WTC11 (cell line): ENCODE results near the gene EID2. TPM values are rescaled to one million over a fixed set of nuclear protein-coding genes. Genes with fewer than 3 reads are reported as not detected.

Experiments
- ATF1 ChIP-seq: sonication (generic); formaldehyde crosslinking; IDR thresholded peaks from 2 replicates; pipeline ENCODE4 v1.8.1; 2023; ENCODE audit warnings: mild to moderate bottlenecking, moderate library complexity, missing genetic modification reagents
- CREM ChIP-seq: sonication (generic); formaldehyde crosslinking; IDR thresholded peaks from 2 replicates; pipeline ENCODE4 v1.8.1; 2022; ENCODE audit warnings: mild to moderate bottlenecking, missing genetic modification reagents, moderate library complexity
- ELF4 ChIP-seq: sonication (generic); formaldehyde crosslinking; IDR thresholded peaks from 2 replicates; pipeline ENCODE4 v1.8.1; 2022; ENCODE audit warnings: low read depth, mild to moderate bottlenecking, moderate library complexity, missing genetic modification reagents
- EMX1 ChIP-seq: fragments of 250-450 bp; sonication (Bioruptor Pico); IDR thresholded peaks from 2 replicates; pipeline ENCODE4 v1.8.0; 2021; ENCODE audit warnings: mild to moderate bottlenecking
- FOXK1 ChIP-seq: sonication (generic); formaldehyde crosslinking; IDR thresholded peaks from 2 replicates; pipeline ENCODE4 v1.8.0; 2022; ENCODE audit warnings: mild to moderate bottlenecking, moderate library complexity, missing genetic modification reagents
- FOXP1 ChIP-seq: sonication (generic); formaldehyde crosslinking; IDR thresholded peaks from 2 replicates; pipeline ENCODE4 v1.8.0; 2022; ENCODE audit warnings: missing genetic modification reagents, mild to moderate bottlenecking, moderate library complexity, borderline replicate concordance
- HMGA2 ChIP-seq: fragments of 250-450 bp; sonication (Bioruptor Pico); IDR thresholded peaks from 2 replicates; pipeline ENCODE4 v1.4.0; 2021; ENCODE audit warnings: mild to moderate bottlenecking, moderate library complexity
- JUN ChIP-seq: sonication (generic); formaldehyde crosslinking; IDR thresholded peaks from 2 replicates; pipeline ENCODE4 v1.8.0; 2023; ENCODE audit warnings: mild to moderate bottlenecking, missing genetic modification reagents
- NFE2L1 ChIP-seq: sonication (generic); formaldehyde crosslinking; IDR thresholded peaks from 2 replicates; pipeline ENCODE4 v1.8.1; 2023; ENCODE audit warnings: missing genetic modification reagents
- NFYB ChIP-seq: sonication (generic); formaldehyde crosslinking; conservative IDR thresholded peaks from 2 replicates; pipeline ENCODE4 v1.8.0; 2022; ENCODE audit warnings: low read depth, missing genetic modification reagents
- NR1H2 ChIP-seq: sonication (generic); formaldehyde crosslinking; IDR thresholded peaks from 2 replicates; pipeline ENCODE4 v1.9.0; 2021; ENCODE audit warnings: mild to moderate bottlenecking, moderate library complexity, missing genetic modification reagents
- PRRX2 ChIP-seq: fragments of 250-450 bp; sonication (Bioruptor Pico); IDR thresholded peaks from 2 replicates; pipeline ENCODE4 v1.8.0; 2021; ENCODE audit warnings: mild to moderate bottlenecking
- SMAD4 ChIP-seq: sonication (generic); formaldehyde crosslinking; IDR thresholded peaks from 2 replicates; pipeline ENCODE4 v1.8.0; 2022; ENCODE audit warnings: mild to moderate bottlenecking, missing genetic modification reagents
- TP53 ChIP-seq: sonication (generic); formaldehyde crosslinking; IDR thresholded peaks from 2 replicates; pipeline ENCODE4 v1.8.1; 2023; ENCODE audit warnings: mild to moderate bottlenecking, missing genetic modification reagents
- ZNF121 ChIP-seq: sonication (generic); formaldehyde crosslinking; IDR thresholded peaks from 2 replicates; pipeline ENCODE4 v1.8.0; 2023; ENCODE audit warnings: missing genetic modification reagents
- ZNF138 ChIP-seq: sonication (generic); formaldehyde crosslinking; conservative IDR thresholded peaks from 2 replicates; pipeline ENCODE4 v1.8.1; 2022; ENCODE audit warnings: mild to moderate bottlenecking, moderate library complexity, missing genetic modification reagents
- ZNF396 ChIP-seq: fragments of 250-450 bp; sonication (Bioruptor Pico); IDR thresholded peaks from 2 replicates; pipeline ENCODE4 v1.8.0; 2021; ENCODE audit warnings: mild to moderate bottlenecking, moderate library complexity, borderline replicate concordance
- total RNA-seq: library from RNA; stranded (reverse); gene quantifications from 3 replicates; pipeline ENCODE4 v1.2.3, GENCODE V29; 2021
- TF ChIP-seq, protein P1 (sequence below): fragments of 250-450 bp; sonication (Bioruptor Pico); IDR thresholded peaks from 2 replicates; pipeline ENCODE4 v2.1.2; 2022; ENCODE audit warnings: mild to moderate bottlenecking, moderate library complexity
- TF ChIP-seq, protein P2 (sequence below): sonication (generic); formaldehyde crosslinking; IDR thresholded peaks from 2 replicates; pipeline ENCODE4 v1.8.0; 2022; ENCODE audit warnings: missing genetic modification reagents
- TF ChIP-seq, protein P3 (sequence below): sonication (generic); formaldehyde crosslinking; IDR thresholded peaks from 2 replicates; pipeline ENCODE4 v1.8.1; 2023; ENCODE audit warnings: mild to moderate bottlenecking, missing genetic modification reagents, borderline replicate concordance
- TF ChIP-seq, protein P4 (sequence below): sonication (generic); formaldehyde crosslinking; IDR thresholded peaks from 2 replicates; pipeline ENCODE4 v1.8.1; 2023; ENCODE audit warnings: mild to moderate bottlenecking, moderate library complexity, missing genetic modification reagents
- TF ChIP-seq, protein P5 (sequence below): sonication (generic); formaldehyde crosslinking; IDR thresholded peaks from 2 replicates; pipeline ENCODE4 v1.8.0; 2022; ENCODE audit warnings: mild to moderate bottlenecking, missing genetic modification reagents
- TF ChIP-seq, protein P6 (sequence below): fragments of 250-450 bp; sonication (Bioruptor Pico); IDR thresholded peaks from 2 replicates; pipeline ENCODE4 v1.9.0; 2021; ENCODE audit warnings: moderate library complexity, mild to moderate bottlenecking, inconsistent platforms, borderline replicate concordance
- TF ChIP-seq, protein P7 (sequence below): sonication (generic); formaldehyde crosslinking; IDR thresholded peaks from 2 replicates; pipeline ENCODE4 v1.8.1; 2022; ENCODE audit warnings: missing genetic modification reagents, borderline replicate concordance

EID2 gene
- total RNA-seq, 1 experiment from 2014 or later, result 21.5 TPM

DNA sequence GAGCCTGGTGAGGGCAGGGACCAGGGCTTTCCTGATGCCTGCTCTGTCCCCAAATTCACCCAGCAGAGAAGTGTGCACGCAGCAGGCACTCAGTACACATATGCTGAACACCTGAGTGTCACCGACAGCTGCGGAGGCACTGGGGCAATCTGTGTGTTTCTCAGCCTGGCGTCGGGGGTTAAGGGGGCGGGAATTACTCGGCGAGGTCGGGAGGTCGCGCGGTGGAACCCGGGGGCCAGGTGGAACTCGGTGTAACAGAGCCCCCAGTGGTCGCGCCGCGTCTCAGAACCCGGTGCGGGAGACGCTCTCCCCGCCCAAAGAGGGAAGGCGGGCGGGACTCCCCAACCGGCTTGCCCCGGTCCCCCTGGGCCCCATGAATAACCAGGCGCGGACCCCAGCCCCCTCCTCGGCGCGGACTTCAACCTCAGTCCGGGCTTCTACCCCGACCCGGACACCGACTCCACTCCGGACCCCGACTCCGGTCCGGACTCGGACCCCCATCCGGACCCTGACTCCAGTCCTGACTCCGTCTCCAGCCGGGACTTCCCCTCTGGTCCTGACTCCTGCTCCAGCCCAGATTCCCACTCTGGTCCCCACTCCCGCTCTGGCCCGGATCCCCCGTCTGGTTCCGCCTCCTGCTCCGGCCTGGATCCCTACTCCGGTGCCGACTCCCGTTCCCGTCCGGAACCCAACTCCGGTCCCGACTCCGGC lies 25.0 kb downstream of the EID2 start, which contains the start of gene SELENOV (continued):
- TF ChIP-seq, protein P1, sequence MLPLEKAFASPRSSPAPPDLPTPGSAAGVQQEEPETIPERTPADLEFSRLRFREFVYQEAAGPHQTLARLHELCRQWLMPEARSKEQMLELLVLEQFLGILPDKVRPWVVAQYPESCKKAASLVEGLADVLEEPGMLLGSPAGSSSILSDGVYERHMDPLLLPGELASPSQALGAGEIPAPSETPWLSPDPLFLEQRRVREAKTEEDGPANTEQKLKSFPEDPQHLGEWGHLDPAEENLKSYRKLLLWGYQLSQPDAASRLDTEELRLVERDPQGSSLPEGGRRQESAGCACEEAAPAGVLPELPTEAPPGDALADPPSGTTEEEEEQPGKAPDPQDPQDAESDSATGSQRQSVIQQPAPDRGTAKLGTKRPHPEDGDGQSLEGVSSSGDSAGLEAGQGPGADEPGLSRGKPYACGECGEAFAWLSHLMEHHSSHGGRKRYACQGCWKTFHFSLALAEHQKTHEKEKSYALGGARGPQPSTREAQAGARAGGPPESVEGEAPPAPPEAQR, result no peak
- no peak for TF ChIP-seq JUN (CRISPR knock-in tag)
- no peak for TF ChIP-seq SMAD4
- TF ChIP-seq, protein P2, sequence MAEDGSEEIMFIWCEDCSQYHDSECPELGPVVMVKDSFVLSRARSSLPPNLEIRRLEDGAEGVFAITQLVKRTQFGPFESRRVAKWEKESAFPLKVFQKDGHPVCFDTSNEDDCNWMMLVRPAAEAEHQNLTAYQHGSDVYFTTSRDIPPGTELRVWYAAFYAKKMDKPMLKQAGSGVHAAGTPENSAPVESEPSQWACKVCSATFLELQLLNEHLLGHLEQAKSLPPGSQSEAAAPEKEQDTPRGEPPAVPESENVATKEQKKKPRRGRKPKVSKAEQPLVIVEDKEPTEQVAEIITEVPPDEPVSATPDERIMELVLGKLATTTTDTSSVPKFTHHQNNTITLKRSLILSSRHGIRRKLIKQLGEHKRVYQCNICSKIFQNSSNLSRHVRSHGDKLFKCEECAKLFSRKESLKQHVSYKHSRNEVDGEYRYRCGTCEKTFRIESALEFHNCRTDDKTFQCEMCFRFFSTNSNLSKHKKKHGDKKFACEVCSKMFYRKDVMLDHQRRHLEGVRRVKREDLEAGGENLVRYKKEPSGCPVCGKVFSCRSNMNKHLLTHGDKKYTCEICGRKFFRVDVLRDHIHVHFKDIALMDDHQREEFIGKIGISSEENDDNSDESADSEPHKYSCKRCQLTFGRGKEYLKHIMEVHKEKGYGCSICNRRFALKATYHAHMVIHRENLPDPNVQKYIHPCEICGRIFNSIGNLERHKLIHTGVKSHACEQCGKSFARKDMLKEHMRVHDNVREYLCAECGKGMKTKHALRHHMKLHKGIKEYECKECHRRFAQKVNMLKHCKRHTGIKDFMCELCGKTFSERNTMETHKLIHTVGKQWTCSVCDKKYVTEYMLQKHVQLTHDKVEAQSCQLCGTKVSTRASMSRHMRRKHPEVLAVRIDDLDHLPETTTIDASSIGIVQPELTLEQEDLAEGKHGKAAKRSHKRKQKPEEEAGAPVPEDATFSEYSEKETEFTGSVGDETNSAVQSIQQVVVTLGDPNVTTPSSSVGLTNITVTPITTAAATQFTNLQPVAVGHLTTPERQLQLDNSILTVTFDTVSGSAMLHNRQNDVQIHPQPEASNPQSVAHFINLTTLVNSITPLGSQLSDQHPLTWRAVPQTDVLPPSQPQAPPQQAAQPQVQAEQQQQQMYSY (CRISPR knock-in tag), result peak; percentile 100
- no peak; the same call in 1 of the 2 replicates for TF ChIP-seq FOXP1 (CRISPR knock-in tag)
- no peak for TF ChIP-seq ELF4
- peak; percentile 17; the same call in 1 of the 2 replicates for TF ChIP-seq TP53
- TF ChIP-seq ZNF396, result no peak
- TF ChIP-seq EMX1, result no peak
- TF ChIP-seq, protein P3, sequence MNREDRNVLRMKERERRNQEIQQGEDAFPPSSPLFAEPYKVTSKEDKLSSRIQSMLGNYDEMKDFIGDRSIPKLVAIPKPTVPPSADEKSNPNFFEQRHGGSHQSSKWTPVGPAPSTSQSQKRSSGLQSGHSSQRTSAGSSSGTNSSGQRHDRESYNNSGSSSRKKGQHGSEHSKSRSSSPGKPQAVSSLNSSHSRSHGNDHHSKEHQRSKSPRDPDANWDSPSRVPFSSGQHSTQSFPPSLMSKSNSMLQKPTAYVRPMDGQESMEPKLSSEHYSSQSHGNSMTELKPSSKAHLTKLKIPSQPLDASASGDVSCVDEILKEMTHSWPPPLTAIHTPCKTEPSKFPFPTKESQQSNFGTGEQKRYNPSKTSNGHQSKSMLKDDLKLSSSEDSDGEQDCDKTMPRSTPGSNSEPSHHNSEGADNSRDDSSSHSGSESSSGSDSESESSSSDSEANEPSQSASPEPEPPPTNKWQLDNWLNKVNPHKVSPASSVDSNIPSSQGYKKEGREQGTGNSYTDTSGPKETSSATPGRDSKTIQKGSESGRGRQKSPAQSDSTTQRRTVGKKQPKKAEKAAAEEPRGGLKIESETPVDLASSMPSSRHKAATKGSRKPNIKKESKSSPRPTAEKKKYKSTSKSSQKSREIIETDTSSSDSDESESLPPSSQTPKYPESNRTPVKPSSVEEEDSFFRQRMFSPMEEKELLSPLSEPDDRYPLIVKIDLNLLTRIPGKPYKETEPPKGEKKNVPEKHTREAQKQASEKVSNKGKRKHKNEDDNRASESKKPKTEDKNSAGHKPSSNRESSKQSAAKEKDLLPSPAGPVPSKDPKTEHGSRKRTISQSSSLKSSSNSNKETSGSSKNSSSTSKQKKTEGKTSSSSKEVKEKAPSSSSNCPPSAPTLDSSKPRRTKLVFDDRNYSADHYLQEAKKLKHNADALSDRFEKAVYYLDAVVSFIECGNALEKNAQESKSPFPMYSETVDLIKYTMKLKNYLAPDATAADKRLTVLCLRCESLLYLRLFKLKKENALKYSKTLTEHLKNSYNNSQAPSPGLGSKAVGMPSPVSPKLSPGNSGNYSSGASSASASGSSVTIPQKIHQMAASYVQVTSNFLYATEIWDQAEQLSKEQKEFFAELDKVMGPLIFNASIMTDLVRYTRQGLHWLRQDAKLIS (CRISPR knock-in tag), result no peak
- no peak for TF ChIP-seq NR1H2 (CRISPR knock-in tag)
- no peak for TF ChIP-seq PRRX2 (CRISPR knock-in tag)
- TF ChIP-seq NFYB (CRISPR knock-in tag), result no peak
- TF ChIP-seq, protein P4, sequence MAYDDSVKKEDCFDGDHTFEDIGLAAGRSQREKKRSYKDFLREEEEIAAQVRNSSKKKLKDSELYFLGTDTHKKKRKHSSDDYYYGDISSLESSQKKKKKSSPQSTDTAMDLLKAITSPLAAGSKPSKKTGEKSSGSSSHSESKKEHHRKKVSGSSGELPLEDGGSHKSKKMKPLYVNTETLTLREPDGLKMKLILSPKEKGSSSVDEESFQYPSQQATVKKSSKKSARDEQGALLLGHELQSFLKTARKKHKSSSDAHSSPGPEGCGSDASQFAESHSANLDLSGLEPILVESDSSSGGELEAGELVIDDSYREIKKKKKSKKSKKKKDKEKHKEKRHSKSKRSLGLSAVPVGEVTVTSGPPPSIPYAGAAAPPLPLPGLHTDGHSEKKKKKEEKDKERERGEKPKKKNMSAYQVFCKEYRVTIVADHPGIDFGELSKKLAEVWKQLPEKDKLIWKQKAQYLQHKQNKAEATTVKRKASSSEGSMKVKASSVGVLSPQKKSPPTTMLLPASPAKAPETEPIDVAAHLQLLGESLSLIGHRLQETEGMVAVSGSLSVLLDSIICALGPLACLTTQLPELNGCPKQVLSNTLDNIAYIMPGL (CRISPR knock-in tag), result peak; percentile 39
- TF ChIP-seq, protein P5, sequence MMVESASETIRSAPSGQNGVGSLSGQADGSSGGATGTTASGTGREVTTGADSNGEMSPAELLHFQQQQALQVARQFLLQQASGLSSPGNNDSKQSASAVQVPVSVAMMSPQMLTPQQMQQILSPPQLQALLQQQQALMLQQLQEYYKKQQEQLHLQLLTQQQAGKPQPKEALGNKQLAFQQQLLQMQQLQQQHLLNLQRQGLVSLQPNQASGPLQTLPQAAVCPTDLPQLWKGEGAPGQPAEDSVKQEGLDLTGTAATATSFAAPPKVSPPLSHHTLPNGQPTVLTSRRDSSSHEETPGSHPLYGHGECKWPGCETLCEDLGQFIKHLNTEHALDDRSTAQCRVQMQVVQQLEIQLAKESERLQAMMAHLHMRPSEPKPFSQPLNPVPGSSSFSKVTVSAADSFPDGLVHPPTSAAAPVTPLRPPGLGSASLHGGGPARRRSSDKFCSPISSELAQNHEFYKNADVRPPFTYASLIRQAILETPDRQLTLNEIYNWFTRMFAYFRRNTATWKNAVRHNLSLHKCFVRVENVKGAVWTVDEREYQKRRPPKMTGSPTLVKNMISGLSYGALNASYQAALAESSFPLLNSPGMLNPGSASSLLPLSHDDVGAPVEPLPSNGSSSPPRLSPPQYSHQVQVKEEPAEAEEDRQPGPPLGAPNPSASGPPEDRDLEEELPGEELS (CRISPR knock-in tag), result peak; percentile 61; the same call in 1 of the 2 replicates
- TF ChIP-seq ZNF121 (CRISPR knock-in tag), result no peak
- TF ChIP-seq ZNF138, result no peak
- peak; percentile 42; the same call in 1 of the 2 replicates for TF ChIP-seq NFE2L1
- no peak for TF ChIP-seq ATF1 (CRISPR knock-in tag)
- TF ChIP-seq, protein P6, sequence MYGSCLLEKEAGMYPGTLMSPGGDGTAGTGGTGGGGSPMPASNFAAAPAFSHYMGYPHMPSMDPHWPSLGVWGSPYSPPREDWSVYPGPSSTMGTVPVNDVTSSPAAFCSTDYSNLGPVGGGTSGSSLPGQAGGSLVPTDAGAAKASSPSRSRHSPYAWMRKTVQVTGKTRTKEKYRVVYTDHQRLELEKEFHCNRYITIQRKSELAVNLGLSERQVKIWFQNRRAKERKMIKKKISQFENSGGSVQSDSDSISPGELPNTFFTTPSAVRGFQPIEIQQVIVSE, result no peak
- TF ChIP-seq HMGA2 (CRISPR knock-in tag), result no peak
- TF ChIP-seq FOXK1 (CRISPR knock-in tag), result no peak; the same call in 1 of the 2 replicates
- no peak for TF ChIP-seq CREM (CRISPR knock-in tag)
- TF ChIP-seq, protein P7, sequence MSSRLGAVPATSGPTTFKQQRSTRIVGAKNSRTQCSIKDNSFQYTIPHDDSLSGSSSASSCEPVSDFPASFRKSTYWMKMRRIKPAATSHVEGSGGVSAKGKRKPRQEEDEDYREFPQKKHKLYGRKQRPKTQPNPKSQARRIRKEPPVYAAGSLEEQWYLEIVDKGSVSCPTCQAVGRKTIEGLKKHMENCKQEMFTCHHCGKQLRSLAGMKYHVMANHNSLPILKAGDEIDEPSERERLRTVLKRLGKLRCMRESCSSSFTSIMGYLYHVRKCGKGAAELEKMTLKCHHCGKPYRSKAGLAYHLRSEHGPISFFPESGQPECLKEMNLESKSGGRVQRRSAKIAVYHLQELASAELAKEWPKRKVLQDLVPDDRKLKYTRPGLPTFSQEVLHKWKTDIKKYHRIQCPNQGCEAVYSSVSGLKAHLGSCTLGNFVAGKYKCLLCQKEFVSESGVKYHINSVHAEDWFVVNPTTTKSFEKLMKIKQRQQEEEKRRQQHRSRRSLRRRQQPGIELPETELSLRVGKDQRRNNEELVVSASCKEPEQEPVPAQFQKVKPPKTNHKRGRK, result no peak
